Neural cell (in vitro differentiated cells): ENCODE data around the gene KRT9. TPM values are rescaled to one million over a fixed set of nuclear protein-coding genes. Genes with fewer than 3 reads are reported as not detected.

Source experiments
- H2AFZ ChIP-seq: fragments of 200-600, 300-800 bp; sonication (generic), shearing (Covaris generic); 2 replicates; pipeline ENCODE4 v1.6.0; 2014; ENCODE audit warnings: low read depth, mild to moderate bottlenecking, antibody characterized with exemption, low read length, moderate library complexity
- H3F3A ChIP-seq: fragments of 200-600 bp; shearing (Covaris generic); 2 replicates; pipeline ENCODE4 v1.6.1; 2016; ENCODE audit warnings: mild to moderate bottlenecking, moderate library complexity, mixed read lengths, antibody characterized with exemption, low read length; ENCODE audit not compliant: insufficient read depth, poor library complexity, severe bottlenecking
- H3K27ac ChIP-seq: fragments of 200-600, 300-800 bp; sonication (generic), shearing (Covaris generic); 2 replicates; pipeline ENCODE4 v1.5.1; 2014; ENCODE audit warnings: mild to moderate bottlenecking, low read length, moderate library complexity
- H3K27me3 ChIP-seq: fragments of 300-800, 200-600 bp; sonication (generic), shearing (Covaris generic); 2 replicates; pipeline ENCODE4 v1.6.0; 2014; ENCODE audit warnings: mild to moderate bottlenecking, low read depth, low read length, moderate library complexity; ENCODE audit not compliant: insufficient read depth
- H3K36me3 ChIP-seq: fragments of 300-800, 200-600 bp; sonication (generic), shearing (Covaris generic); 2 replicates; pipeline ENCODE4 v1.5.1; 2014; ENCODE audit warnings: mild to moderate bottlenecking, antibody characterized with exemption, low read length, moderate library complexity; ENCODE audit not compliant: insufficient read depth
- H3K4me2 ChIP-seq: fragments of 300-800, 200-600 bp; sonication (generic), shearing (Covaris generic); 2 replicates; pipeline ENCODE4 v1.6.0; 2014; ENCODE audit warnings: mild to moderate bottlenecking, low read length
- H3K4me3 ChIP-seq: fragments of 300-800, 200-600 bp; sonication (generic), shearing (Covaris generic); 2 replicates; pipeline ENCODE4 v1.5.1; 2014; ENCODE audit warnings: mild to moderate bottlenecking, low read length, moderate library complexity
- H3K79me2 ChIP-seq: fragments of 200-600 bp; shearing (Covaris generic); replicated peaks from 2 replicates; pipeline ENCODE4 v1.6.0; 2014; ENCODE audit warnings: mild to moderate bottlenecking, low read length, moderate library complexity; ENCODE audit not compliant: insufficient read depth
- H3K9ac ChIP-seq: fragments of 300-800, 200-600 bp; sonication (generic), shearing (Covaris generic); 2 replicates; pipeline ENCODE4 v1.6.1; 2016; ENCODE audit warnings: mild to moderate bottlenecking, low read length, mixed read lengths
- H3K9me2 ChIP-seq: fragments of 200-600 bp; shearing (Covaris generic); 2 replicates; pipeline ENCODE4 v1.6.1; 2016; ENCODE audit warnings: mild to moderate bottlenecking, low read length, mixed read lengths; ENCODE audit not compliant: insufficient read depth
- H3K9me3 ChIP-seq: fragments of 200-600, 300-800 bp; sonication (generic), shearing (Covaris generic); 2 replicates; pipeline ENCODE4 v1.6.1; 2016; ENCODE audit warnings: mild to moderate bottlenecking, mixed run types, low read length, moderate library complexity, mixed read lengths
- H4K20me1 ChIP-seq: fragments of 200-600 bp; shearing (Covaris generic); 2 replicates; pipeline ENCODE4 v1.6.1; 2016; ENCODE audit warnings: mild to moderate bottlenecking, mixed run types; ENCODE audit not compliant: insufficient read depth
- EP300 ChIP-seq: fragments of 450-650 bp; conservative IDR thresholded peaks from 2 replicates; pipeline ENCODE4 v1.6.1; 2014; ENCODE audit warnings: antibody characterized with exemption, mild to moderate bottlenecking, moderate library complexity; ENCODE audit not compliant: poor library complexity, severe bottlenecking
- EZH2 ChIP-seq: fragments of 200-600, 300-800 bp; shearing (Covaris generic), sonication (generic); IDR thresholded peaks from 2 replicates; pipeline ENCODE4 v1.6.1; 2014; ENCODE audit warnings: antibody characterized with exemption, low read length, borderline replicate concordance, mild to moderate bottlenecking; ENCODE audit not compliant: insufficient read depth, poor library complexity, severe bottlenecking
- MXI1 ChIP-seq: fragments of 450-650 bp; conservative IDR thresholded peaks from 2 replicates; pipeline ENCODE4 v1.6.1; 2014; ENCODE audit warnings: antibody characterized with exemption, mild to moderate bottlenecking; ENCODE audit not compliant: poor library complexity, severe bottlenecking
- POLR2AphosphoS5 ChIP-seq: IDR thresholded peaks from 2 replicates; pipeline ENCODE4 v1.6.1; 2012
- RAD21 ChIP-seq: fragments of 450-650 bp; conservative IDR thresholded peaks from 2 replicates; pipeline ENCODE4 v1.6.1; 2014; ENCODE audit warnings: antibody characterized with exemption, mild to moderate bottlenecking, moderate library complexity
- SMC3 ChIP-seq: fragments of 450-650 bp; conservative IDR thresholded peaks from 2 replicates; pipeline ENCODE4 v1.6.1; 2014; ENCODE audit warnings: antibody characterized with exemption, mild to moderate bottlenecking, moderate library complexity; ENCODE audit not compliant: poor library complexity
- TAF1 ChIP-seq: IDR thresholded peaks from 2 replicates; pipeline ENCODE4 v1.6.1; 2012; ENCODE audit warnings: low read depth
- polyA plus RNA-seq: library from polyadenylated mRNA; depleted of rRNA; stranded (reverse); fragments of >200 nt; gene quantifications from 2 replicates; pipeline ENCODE4 v1.2.3, GENCODE V29; 2014
- TF ChIP-seq, protein P1 (sequence below): fragments of 450-650 bp; IDR thresholded peaks from 2 replicates; pipeline ENCODE4 v1.5.1; 2014; ENCODE audit warnings: antibody characterized with exemption, mild to moderate bottlenecking, moderate library complexity; ENCODE audit not compliant: poor library complexity, severe bottlenecking
- TF ChIP-seq, protein P2 (sequence below): IDR thresholded peaks from 2 replicates; pipeline ENCODE4 v1.6.1; 2012; ENCODE audit warnings: borderline replicate concordance

Gene KRT9
- polyA plus RNA-seq, 1 donor from 2014 or later: not detected

DNA sequence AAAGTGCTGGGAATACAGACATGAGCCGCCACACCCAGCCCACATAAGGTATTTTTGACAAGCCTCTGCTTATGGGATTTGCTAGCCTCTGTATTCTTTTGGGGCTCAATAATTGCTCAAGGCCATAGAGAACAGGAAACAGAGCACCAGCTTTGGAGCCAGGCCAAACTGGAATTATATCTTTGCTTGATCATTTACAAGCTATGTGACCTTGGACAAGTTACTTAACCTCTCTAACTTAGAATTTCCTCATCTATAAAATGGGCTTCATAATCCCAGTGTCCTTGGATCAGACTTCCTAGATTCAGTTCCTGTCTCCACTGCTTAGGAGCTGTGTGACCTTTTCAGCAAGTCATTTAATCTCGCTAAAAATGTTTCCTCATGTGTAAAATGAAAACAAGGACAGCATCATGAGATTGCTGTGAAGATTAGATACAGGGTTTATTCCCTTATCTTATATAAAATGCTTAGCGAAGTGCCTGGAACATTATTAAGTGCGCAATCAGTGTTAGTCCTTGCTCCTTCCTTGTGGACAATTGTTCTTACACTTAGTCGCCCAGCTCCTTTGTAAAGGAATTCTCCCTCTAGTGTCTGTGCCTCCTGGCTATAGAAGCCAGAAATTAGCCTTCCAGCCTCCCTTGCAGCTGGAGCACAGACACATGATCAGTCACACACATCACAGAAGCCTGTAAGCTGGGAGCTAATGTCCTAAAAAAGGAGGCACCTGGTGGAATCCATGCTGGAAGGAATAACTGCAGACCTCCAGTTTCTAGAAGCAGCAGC, 16.6 kb downstream of the KRT9 start:
- Histone ChIP-seq H3K79me2 (no peaks in the 10 kb centered on the region), H3K4me2 (no peak overlapping the region), H3K36me3 (no peaks in the 10 kb centered on the region), H3K4me3 (no peak overlapping the region), H3K9me2 (no peaks in the 10 kb centered on the region), H3K9ac (no peak overlapping the region), H3K27ac (no peak overlapping the region), H3K27me3 (no peaks in the 10 kb centered on the region), H3F3A (no peaks in the 10 kb centered on the region), H3K9me3 (no peaks in the 10 kb centered on the region), H2AFZ (no peak overlapping the region), H4K20me1 (no peaks in the 10 kb centered on the region)
- TF ChIP-seq, protein P1, sequence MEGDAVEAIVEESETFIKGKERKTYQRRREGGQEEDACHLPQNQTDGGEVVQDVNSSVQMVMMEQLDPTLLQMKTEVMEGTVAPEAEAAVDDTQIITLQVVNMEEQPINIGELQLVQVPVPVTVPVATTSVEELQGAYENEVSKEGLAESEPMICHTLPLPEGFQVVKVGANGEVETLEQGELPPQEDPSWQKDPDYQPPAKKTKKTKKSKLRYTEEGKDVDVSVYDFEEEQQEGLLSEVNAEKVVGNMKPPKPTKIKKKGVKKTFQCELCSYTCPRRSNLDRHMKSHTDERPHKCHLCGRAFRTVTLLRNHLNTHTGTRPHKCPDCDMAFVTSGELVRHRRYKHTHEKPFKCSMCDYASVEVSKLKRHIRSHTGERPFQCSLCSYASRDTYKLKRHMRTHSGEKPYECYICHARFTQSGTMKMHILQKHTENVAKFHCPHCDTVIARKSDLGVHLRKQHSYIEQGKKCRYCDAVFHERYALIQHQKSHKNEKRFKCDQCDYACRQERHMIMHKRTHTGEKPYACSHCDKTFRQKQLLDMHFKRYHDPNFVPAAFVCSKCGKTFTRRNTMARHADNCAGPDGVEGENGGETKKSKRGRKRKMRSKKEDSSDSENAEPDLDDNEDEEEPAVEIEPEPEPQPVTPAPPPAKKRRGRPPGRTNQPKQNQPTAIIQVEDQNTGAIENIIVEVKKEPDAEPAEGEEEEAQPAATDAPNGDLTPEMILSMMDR: no peak
- TF ChIP-seq POLR2AphosphoS5 (no peak), RAD21 (no peak), TAF1 (no peak), EP300 (no peak), MXI1 (no peak), SMC3 (no peak), EZH2 (no peak)
- TF ChIP-seq, protein P2, sequence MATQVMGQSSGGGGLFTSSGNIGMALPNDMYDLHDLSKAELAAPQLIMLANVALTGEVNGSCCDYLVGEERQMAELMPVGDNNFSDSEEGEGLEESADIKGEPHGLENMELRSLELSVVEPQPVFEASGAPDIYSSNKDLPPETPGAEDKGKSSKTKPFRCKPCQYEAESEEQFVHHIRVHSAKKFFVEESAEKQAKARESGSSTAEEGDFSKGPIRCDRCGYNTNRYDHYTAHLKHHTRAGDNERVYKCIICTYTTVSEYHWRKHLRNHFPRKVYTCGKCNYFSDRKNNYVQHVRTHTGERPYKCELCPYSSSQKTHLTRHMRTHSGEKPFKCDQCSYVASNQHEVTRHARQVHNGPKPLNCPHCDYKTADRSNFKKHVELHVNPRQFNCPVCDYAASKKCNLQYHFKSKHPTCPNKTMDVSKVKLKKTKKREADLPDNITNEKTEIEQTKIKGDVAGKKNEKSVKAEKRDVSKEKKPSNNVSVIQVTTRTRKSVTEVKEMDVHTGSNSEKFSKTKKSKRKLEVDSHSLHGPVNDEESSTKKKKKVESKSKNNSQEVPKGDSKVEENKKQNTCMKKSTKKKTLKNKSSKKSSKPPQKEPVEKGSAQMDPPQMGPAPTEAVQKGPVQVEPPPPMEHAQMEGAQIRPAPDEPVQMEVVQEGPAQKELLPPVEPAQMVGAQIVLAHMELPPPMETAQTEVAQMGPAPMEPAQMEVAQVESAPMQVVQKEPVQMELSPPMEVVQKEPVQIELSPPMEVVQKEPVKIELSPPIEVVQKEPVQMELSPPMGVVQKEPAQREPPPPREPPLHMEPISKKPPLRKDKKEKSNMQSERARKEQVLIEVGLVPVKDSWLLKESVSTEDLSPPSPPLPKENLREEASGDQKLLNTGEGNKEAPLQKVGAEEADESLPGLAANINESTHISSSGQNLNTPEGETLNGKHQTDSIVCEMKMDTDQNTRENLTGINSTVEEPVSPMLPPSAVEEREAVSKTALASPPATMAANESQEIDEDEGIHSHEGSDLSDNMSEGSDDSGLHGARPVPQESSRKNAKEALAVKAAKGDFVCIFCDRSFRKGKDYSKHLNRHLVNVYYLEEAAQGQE: no peak

DNA sequence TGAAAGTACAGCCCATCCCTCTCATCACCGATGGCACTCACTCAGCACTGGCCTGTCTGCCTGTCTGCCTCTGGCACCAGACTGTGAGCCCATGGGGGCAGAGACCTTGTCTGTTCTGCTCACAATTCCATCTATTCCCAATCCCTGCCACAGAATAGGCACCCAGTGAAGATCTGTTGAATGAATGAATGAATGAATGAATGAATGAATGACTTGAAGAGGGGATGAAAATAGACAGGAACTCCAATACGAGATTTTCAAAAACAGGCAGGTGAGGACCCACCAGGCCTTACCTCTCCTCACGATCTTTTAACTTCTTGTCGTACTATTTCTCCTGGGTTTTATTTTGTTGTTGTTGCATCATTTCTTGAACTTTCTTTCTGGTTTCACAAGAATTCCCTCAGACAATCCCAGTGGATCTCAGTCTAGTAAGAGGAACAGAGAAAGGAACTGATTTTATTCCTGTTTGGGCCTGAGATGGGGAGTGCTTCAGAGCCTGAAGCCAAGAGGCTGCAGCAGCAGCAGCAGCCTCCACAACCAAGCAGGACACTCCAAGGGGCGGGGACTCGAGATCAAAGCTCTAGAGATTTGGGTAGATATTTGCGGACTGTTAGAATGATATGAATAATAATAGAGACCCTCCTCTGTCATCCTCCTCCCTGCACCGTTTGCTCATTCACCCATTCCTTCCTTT, 17.7 kb downstream of the KRT9 start:
- TF ChIP-seq SMC3 (no peak), POLR2AphosphoS5 (no peak), EP300 (no peak), MXI1 (no peak), RAD21 (no peak), EZH2 (no peak), TAF1 (no peak)
- TF ChIP-seq, protein P1: no peak
- TF ChIP-seq, protein P2: no peak
- no peak overlapping the region for H3K4me2 ChIP-seq

More for the DNA sequence above, 17.7 kb downstream of the KRT9 start:
- Histone ChIP-seq H3K36me3 (no peaks in the 10 kb centered on the region), H4K20me1 (no peaks in the 10 kb centered on the region), H3F3A (no peaks in the 10 kb centered on the region), H3K4me3 (no peak overlapping the region), H3K27ac (no peak overlapping the region), H3K9me3 (no peaks in the 10 kb centered on the region), H3K9me2 (no peaks in the 10 kb centered on the region), H3K79me2 (no peaks in the 10 kb centered on the region), H2AFZ (no peak overlapping the region), H3K27me3 (no peaks in the 10 kb centered on the region), H3K9ac (no peak overlapping the region)
